Esophagus squamous epithelium (tissue), 4 donors: Measurements from ENCODE around the gene TRIM49.
"Not testable (repeated sequence)": the region's sequence is repeated elsewhere in the genome, so short reads cannot be mapped to it uniquely, and the experiment has no call there.

Source experiments
- POLR2A ChIP-seq, 4 donors: fragments of 450-650 bp; IDR thresholded peaks; one replicate each; pipeline ENCODE4 v1.6.1; 2017; ENCODE audit warnings: antibody characterized with exemption in 4 of 4, mild to moderate bottlenecking in 4 of 4, moderate library complexity in 3 of 4
- TF ChIP-seq, protein P1 (sequence below), 6 experiments: fragments of 450-650 bp in 4 of 6; fragments of 200-600 bp in 2 of 6; sonication (generic) in 2 of 6; IDR thresholded peaks; one replicate each; pipeline ENCODE4 v1.5.1; 2016 to 2019; ENCODE audit warnings: antibody characterized with exemption in 6 of 6, mild to moderate bottlenecking in 4 of 6, moderate library complexity in 4 of 6

- TF ChIP-seq, protein P1, sequence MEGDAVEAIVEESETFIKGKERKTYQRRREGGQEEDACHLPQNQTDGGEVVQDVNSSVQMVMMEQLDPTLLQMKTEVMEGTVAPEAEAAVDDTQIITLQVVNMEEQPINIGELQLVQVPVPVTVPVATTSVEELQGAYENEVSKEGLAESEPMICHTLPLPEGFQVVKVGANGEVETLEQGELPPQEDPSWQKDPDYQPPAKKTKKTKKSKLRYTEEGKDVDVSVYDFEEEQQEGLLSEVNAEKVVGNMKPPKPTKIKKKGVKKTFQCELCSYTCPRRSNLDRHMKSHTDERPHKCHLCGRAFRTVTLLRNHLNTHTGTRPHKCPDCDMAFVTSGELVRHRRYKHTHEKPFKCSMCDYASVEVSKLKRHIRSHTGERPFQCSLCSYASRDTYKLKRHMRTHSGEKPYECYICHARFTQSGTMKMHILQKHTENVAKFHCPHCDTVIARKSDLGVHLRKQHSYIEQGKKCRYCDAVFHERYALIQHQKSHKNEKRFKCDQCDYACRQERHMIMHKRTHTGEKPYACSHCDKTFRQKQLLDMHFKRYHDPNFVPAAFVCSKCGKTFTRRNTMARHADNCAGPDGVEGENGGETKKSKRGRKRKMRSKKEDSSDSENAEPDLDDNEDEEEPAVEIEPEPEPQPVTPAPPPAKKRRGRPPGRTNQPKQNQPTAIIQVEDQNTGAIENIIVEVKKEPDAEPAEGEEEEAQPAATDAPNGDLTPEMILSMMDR (IDR thresholded peaks at IDR 0.05), result not testable (repeated sequence)
- TF ChIP-seq POLR2A (IDR thresholded peaks at IDR 0.05), result not testable (repeated sequence)
These were observed 22.6 kb downstream of the TRIM49 start for GRCh38 chr11:89785726-89786125.
